WTC11 (cell line): ENCODE data around the gene PAX8. TPM values are rescaled to one million over a fixed set of nuclear protein-coding genes. Genes with fewer than 3 reads are reported as not detected.

ENCODE experiments used
- ATAC-seq: fragments of 200-7000 bp; cut with Tn5 transposase; 2 replicates; pipeline ENCODE4 v1.10.0; 2021; ENCODE audit warnings: mild to moderate bottlenecking, moderate library complexity
- CTCF ChIA-PET: fragments of 300-600 bp; sonication (Branson Sonifier 250); formaldehyde crosslinking; loops from one replicate; lab custom pipeline; 2021; ENCODE audit warnings: antibody characterized with exemption; lab: Charles Lee
- POLR2A ChIA-PET: fragments of 350-600 bp; sonication (Branson Sonifier 250); formaldehyde crosslinking; loops from one replicate; lab custom pipeline; 2021; ENCODE audit warnings: antibody characterized with exemption; lab: Charles Lee
- DNase-seq: peaks from one replicate; pipeline ENCODE4 v3.0.0; 2021; ENCODE audit warnings: low spot score
- H3K27ac Mint-ChIP-seq: 2 replicates; pipeline ENCODE4 v1.8.0; 2021; ENCODE audit warnings: mixed read lengths
- H3K27me3 Mint-ChIP-seq: 2 replicates; pipeline ENCODE4 v1.8.0; 2021; ENCODE audit warnings: low read depth, mild to moderate bottlenecking, moderate library complexity, mixed read lengths
- H3K36me3 Mint-ChIP-seq: 2 replicates; pipeline ENCODE4 v1.8.0; 2021; ENCODE audit warnings: mixed read lengths
- H3K4me1 Mint-ChIP-seq: 2 replicates; pipeline ENCODE4 v1.8.0; 2022; ENCODE audit warnings: mixed read lengths
- H3K4me3 Mint-ChIP-seq: 2 replicates; pipeline ENCODE4 v1.8.0; 2021; ENCODE audit warnings: mild to moderate bottlenecking, moderate library complexity, mixed read lengths
- H3K9me3 Mint-ChIP-seq: 2 replicates; pipeline ENCODE4 v1.8.0; 2021; ENCODE audit warnings: mixed read lengths
- ARID4B ChIP-seq: sonication (generic); formaldehyde crosslinking; IDR thresholded peaks from 2 replicates; pipeline ENCODE4 v1.8.0; 2023; ENCODE audit warnings: missing genetic modification reagents, mild to moderate bottlenecking, borderline replicate concordance
- ATF1 ChIP-seq: sonication (generic); formaldehyde crosslinking; IDR thresholded peaks from 2 replicates; pipeline ENCODE4 v1.8.1; 2023; ENCODE audit warnings: mild to moderate bottlenecking, moderate library complexity, missing genetic modification reagents
- CBFB ChIP-seq: sonication (generic); formaldehyde crosslinking; IDR thresholded peaks from 2 replicates; pipeline ENCODE4 v1.8.1; 2022; ENCODE audit warnings: mild to moderate bottlenecking, low read depth, missing genetic modification reagents
- CREM ChIP-seq: sonication (generic); formaldehyde crosslinking; IDR thresholded peaks from 2 replicates; pipeline ENCODE4 v1.8.1; 2022; ENCODE audit warnings: mild to moderate bottlenecking, missing genetic modification reagents, moderate library complexity
- ELF4 ChIP-seq: sonication (generic); formaldehyde crosslinking; IDR thresholded peaks from 2 replicates; pipeline ENCODE4 v1.8.1; 2022; ENCODE audit warnings: low read depth, mild to moderate bottlenecking, moderate library complexity, missing genetic modification reagents
- ETV6 ChIP-seq: sonication (generic); formaldehyde crosslinking; IDR thresholded peaks from 2 replicates; pipeline ENCODE4 v1.8.1; 2022; ENCODE audit warnings: mild to moderate bottlenecking, missing genetic modification reagents
- FOXK1 ChIP-seq: sonication (generic); formaldehyde crosslinking; IDR thresholded peaks from 2 replicates; pipeline ENCODE4 v1.8.0; 2022; ENCODE audit warnings: mild to moderate bottlenecking, moderate library complexity, missing genetic modification reagents
- FOXP1 ChIP-seq: sonication (generic); formaldehyde crosslinking; IDR thresholded peaks from 2 replicates; pipeline ENCODE4 v1.8.0; 2022; ENCODE audit warnings: missing genetic modification reagents, mild to moderate bottlenecking, moderate library complexity, borderline replicate concordance
- FOXP4 ChIP-seq: sonication (generic); formaldehyde crosslinking; IDR thresholded peaks from 2 replicates; pipeline ENCODE4 v1.8.0; 2022; ENCODE audit warnings: mild to moderate bottlenecking, missing genetic modification reagents
- GABPB1 ChIP-seq: sonication (generic); formaldehyde crosslinking; IDR thresholded peaks from 2 replicates; pipeline ENCODE4 v1.8.1; 2023; ENCODE audit warnings: mild to moderate bottlenecking, missing genetic modification reagents
- GRHL2 ChIP-seq: fragments of 250-450 bp; sonication (Bioruptor Pico); IDR thresholded peaks from 2 replicates; pipeline ENCODE4 v1.8.0; 2022; ENCODE audit warnings: mild to moderate bottlenecking, moderate library complexity; ENCODE audit not compliant: insufficient replicate concordance, severe bottlenecking
- MAX ChIP-seq: sonication (generic); formaldehyde crosslinking; IDR thresholded peaks from 2 replicates; pipeline ENCODE4 v1.8.0; 2022; ENCODE audit warnings: mild to moderate bottlenecking, missing genetic modification reagents
- MLX ChIP-seq: sonication (generic); formaldehyde crosslinking; IDR thresholded peaks from 2 replicates; pipeline ENCODE4 v1.8.1; 2023; ENCODE audit warnings: mild to moderate bottlenecking, missing genetic modification reagents, moderate library complexity
- NR3C1 ChIP-seq: sonication (generic); formaldehyde crosslinking; conservative IDR thresholded peaks from 2 replicates; pipeline ENCODE4 v1.8.1; 2023; ENCODE audit warnings: low read depth, mild to moderate bottlenecking, missing genetic modification reagents
- PREB ChIP-seq: sonication (generic); formaldehyde crosslinking; IDR thresholded peaks from 2 replicates; pipeline ENCODE4 v1.8.1; 2022; ENCODE audit warnings: mild to moderate bottlenecking, missing genetic modification reagents, moderate library complexity, borderline replicate concordance
- RELA ChIP-seq: sonication (generic); formaldehyde crosslinking; IDR thresholded peaks from 2 replicates; pipeline ENCODE4 v1.8.1; 2022; ENCODE audit warnings: missing genetic modification reagents, mild to moderate bottlenecking, borderline replicate concordance
- RORB ChIP-seq: fragments of 250-450 bp; sonication (Bioruptor Pico); IDR thresholded peaks from 2 replicates; pipeline ENCODE4 v1.9.0; 2021; ENCODE audit warnings: mild to moderate bottlenecking
- STAT6 ChIP-seq: sonication (generic); formaldehyde crosslinking; conservative IDR thresholded peaks from 2 replicates; pipeline ENCODE4 v1.8.1; 2023; ENCODE audit warnings: mild to moderate bottlenecking, low read depth, missing genetic modification reagents, moderate library complexity
- ZNF263 ChIP-seq: sonication (generic); formaldehyde crosslinking; IDR thresholded peaks from 2 replicates; pipeline ENCODE4 v1.8.1; 2022; ENCODE audit warnings: low read depth, mild to moderate bottlenecking, moderate library complexity, missing genetic modification reagents
- ZNF281 ChIP-seq: sonication (generic); formaldehyde crosslinking; IDR thresholded peaks from 2 replicates; pipeline ENCODE4 v1.8.0; 2023; ENCODE audit warnings: mild to moderate bottlenecking, missing genetic modification reagents
- total RNA-seq: library from RNA; stranded (reverse); gene quantifications from 3 replicates; pipeline ENCODE4 v1.2.3, GENCODE V29; 2021

PAX8 gene
- total RNA-seq, 1 experiment from 2014 or later = 0.35 TPM

- no peak for ATAC-seq
- H3K36me3 Mint-ChIP-seq = no peaks in the 10 kb centered on the region
- DNase-seq = no peak
- H3K4me1 Mint-ChIP-seq = peaks cover 6% of the 10 kb centered on the region; the same call in 1 of the 2 replicates
- no peaks in the 10 kb centered on the region for H3K9me3 Mint-ChIP-seq
- ChIA-PET POLR2A (no interaction called here), CTCF (interaction anchor here (0.9 to 2.7 kb wide), 7 partner anchors 42 to 184 kb away, joined by 3 to 37 read pairs (median 4); no protein-coding TSS in a partner anchor)
- H3K4me3 Mint-ChIP-seq = no peak overlapping the region
- no peaks in the 10 kb centered on the region for H3K27me3 Mint-ChIP-seq
- TF ChIP-seq FOXP4 (CRISPR knock-in tag) (no peak), ATF1 (CRISPR knock-in tag) (no peak), CREM (CRISPR knock-in tag) (no peak), ELF4 (no peak), RORB (no peak), RELA (CRISPR knock-in tag) (no peak), FOXK1 (CRISPR knock-in tag) (no peak), GRHL2 (CRISPR knock-in tag) (no peak), STAT6 (CRISPR knock-in tag) (no peak), ETV6 (CRISPR knock-in tag) (no peak), ZNF281 (CRISPR knock-in tag) (no peak), NR3C1 (CRISPR knock-in tag) (no peak)
- H3K27ac Mint-ChIP-seq = no peak overlapping the region
Observed at GRCh38 chr2:113206251-113206650, 72.5 kb downstream of the PAX8 start.

GRCh38 chr2:113203901-113204519 lies 74.7 kb downstream of the PAX8 start:
- no peak overlapping the region for H3K4me3 Mint-ChIP-seq
- H3K27ac Mint-ChIP-seq = no peak overlapping the region
- ChIA-PET CTCF (interaction anchor here (0.6 to 4.2 kb wide), 42 partner anchors 10 to 204 kb away, joined by 3 to 39 read pairs (median 5); partner anchors contain the start of gene PAX8), POLR2A (no interaction called here)
- H3K27me3 Mint-ChIP-seq = peaks cover 4% of the 10 kb centered on the region; the same call in 1 of the 2 replicates
- H3K36me3 Mint-ChIP-seq = no peaks in the 10 kb centered on the region
- ATAC-seq = peak; percentile 76
- peaks cover 6% of the 10 kb centered on the region; the same call in 1 of the 2 replicates for H3K4me1 Mint-ChIP-seq
- no peaks in the 10 kb centered on the region for H3K9me3 Mint-ChIP-seq
- DNase-seq = peak; percentile 86
- TF ChIP-seq CBFB (no peak), GABPB1 (CRISPR knock-in tag) (peak; percentile 49), ZNF263 (CRISPR knock-in tag) (peak; percentile 66), FOXP1 (CRISPR knock-in tag) (no peak), ARID4B (CRISPR knock-in tag) (no peak), MLX (no peak), MAX (CRISPR knock-in tag) (peak; percentile 29; the same call in 1 of the 2 replicates), PREB (0 out of 2 replicates have a peak, but pooled peaks have one; percentile 61)
